Activated CD8-positive, alpha-beta memory T cell treated with anti-CD3 and anti-CD28 coated beads for 1 hour (primary cell): ENCODE measurements around the gene ZNF354C.
"Not testable (repeated sequence)": the region's sequence is repeated elsewhere in the genome, so short reads cannot be mapped to it uniquely, and the experiment has no call there.

Experiments used
- DNase-seq, 2 donors: peaks; one replicate each; pipeline ENCODE4 v3.0.0-alpha.2; 2020; ENCODE audit warnings: low read depth in 1 of 2; ENCODE audit errors: extremely low read depth in 1 of 2

ZNF354C gene

GRCh38 chr5:179060116-179061008, at the start of gene ZNF354C:
Gene ZNF354C, plus strand, starts transcription at chr5:179060373. Its CDS starts 1,696 bp downstream, at chr5:179062069.
- peak; percentile 63 to 79 for DNase-seq

DNA sequence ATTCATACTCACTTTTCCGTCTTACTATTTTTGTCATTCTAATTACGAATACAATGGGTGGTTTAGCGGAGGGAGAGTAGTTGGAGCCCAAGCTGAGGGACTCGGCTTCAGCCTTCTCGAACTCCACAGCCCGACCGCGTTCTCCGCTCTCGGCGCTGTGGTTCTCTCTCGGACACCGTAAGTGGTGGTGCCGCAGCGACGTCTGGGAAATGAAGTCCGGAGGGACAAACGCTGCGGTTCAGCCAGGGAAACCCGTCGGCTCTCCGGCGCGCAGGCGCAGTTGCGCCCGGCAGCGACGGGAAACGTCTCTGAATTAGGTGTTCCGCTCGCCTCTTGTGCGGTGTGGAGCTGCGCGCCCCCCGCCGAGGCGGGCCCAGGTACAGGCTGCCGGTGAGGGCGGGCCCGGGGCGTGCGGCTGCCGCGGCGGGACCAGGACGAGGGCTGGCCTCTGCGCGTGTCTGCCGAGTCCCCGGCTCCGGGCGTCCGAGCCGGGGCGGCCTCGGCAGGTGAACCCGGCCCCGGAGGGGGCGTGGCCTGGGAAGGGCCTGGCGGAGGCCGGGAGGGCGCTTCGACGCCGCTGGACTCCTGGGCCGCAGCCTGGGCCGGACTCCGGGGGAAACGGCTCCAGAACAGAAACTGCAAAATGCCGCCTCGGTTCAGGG, 36.5 kb upstream of the ZNF354C start, which contains the start of gene ZNF879:
TSS of gene ZNF879 (plus strand) at position 277 of the 662 bp plus-strand sequence. CDS start 1,201 bp downstream, outside the sequence.
- peak; percentile 84 to 90 for DNase-seq

GRCh38 chr5:179033004-179033580, 27.1 kb upstream of the ZNF354C start:
- DNase-seq = no peak

- no peak for DNase-seq
These were observed 15.4 kb upstream of the ZNF354C start for GRCh38 chr5:179044765-179045164.

GRCh38 chr5:179051784-179052183, 8.4 kb upstream of the ZNF354C start:
- no peak for DNase-seq

DNA sequence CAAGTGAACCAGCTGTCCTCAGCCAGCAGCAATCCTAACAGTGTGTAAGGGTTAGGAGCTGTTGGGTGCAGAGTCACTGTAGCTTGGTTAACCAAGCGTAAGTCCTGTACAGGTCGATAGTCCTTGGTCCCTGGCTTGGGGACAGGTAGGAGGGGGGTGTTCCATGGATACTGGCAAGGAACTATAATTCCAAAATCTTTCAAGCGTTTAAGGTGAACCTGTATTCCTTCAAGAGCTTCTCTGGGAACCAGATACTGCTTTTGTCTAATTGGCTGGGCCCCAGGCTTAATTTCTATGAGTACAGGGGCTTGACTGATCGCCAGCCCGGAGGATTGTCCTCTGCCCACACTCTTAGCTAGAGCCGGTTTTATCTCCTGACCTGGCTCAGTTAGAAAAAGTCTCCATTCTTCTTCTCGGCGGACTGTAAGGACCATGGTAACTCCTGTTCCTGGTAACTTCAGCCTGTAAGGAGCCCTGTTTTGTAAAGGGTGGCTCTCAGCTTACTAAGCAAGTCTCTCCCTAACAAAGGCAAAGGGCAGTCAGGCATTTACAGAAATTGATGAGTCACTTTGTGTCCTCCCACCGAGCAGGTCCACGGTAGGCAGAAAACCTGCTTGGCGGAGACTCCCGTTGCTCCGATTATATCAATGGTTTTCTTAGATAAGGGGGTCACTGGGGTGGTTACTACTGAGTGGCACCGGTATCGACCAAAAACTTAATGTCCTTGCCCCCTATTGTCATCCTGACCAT, 6.0 kb upstream of the ZNF354C start:
- no peak for DNase-seq

DNA sequence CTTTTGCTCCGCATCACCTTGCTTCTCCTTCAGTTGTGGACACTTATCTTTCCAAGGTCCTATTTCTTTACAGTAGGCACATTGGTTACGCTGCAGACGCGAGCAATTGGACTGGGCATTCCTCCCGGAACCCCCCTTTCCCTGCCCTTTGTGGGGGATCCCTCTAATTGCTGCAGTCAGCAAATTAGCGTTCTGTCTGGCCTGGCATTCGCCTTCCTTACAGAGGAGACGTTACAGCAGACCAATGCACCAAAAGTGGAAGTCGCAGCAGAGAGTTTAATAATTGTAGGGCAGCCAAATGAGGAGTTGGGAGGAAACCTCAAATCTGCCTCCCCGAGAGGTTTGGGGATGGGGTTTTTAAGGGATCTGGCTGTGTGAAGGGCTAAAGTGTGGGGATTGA, 5.3 kb upstream of the ZNF354C start:
- DNase-seq = no peak

GRCh38 chr5:179055436-179055835, 4.7 kb upstream of the ZNF354C start:
- DNase-seq = no peak

GRCh38 chr5:179055841-179056240, 4.3 kb upstream of the ZNF354C start:
- DNase-seq = no peak

DNA sequence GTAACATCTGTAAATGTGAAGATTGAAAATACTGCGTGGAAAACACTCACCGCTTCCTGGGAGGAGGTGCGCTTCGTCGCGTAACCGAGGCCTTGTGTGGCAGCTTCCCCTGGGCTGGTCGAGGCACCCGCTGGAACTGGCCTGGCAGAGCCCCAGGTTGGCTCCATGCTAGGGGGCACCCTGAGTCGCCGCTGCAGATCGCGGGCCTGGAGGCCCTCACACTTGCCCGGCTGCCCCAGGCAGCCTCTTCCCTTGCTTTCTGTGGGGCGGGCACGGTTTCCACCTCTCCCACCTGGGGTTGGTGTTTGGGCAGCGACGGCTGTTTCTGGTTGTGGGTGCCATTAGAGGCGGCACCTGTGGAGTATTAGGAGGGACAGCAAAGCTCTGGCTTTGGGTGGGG, 852 bp downstream of the ZNF354C start:
- DNase-seq = no peak

- DNase-seq = no peak
These were observed 5.5 kb downstream of the ZNF354C start for GRCh38 chr5:179065703-179066102.

GRCh38 chr5:179079165-179079987, 19.2 kb downstream of the ZNF354C start:
- DNase-seq = no peak

DNA sequence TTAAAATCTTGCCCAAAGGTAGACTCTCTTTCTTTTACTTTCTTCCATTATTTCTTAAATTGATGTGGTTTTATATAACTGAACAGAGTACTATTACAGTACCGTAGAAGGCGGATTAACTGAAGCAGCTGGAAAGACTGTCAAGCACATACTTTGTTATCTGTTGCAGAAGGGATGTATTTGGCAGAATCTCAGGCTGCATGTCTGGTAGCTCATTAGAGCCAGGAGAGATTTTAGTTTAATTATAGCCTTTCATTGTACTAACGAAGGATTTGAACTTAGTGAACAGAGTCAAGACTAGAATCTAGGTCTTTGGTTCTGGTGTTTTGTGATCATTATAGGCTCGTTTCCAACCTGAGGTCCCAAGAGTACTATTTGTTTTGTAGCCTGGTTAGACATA, 20.6 kb downstream of the ZNF354C start:
- DNase-seq = no peak

- DNase-seq = no peak
These were observed 29.3 kb downstream of the ZNF354C start for GRCh38 chr5:179089502-179089901.

GRCh38 chr5:179101282-179101681, 41.1 kb downstream of the ZNF354C start:
- not testable (repeated sequence) for DNase-seq

DNA sequence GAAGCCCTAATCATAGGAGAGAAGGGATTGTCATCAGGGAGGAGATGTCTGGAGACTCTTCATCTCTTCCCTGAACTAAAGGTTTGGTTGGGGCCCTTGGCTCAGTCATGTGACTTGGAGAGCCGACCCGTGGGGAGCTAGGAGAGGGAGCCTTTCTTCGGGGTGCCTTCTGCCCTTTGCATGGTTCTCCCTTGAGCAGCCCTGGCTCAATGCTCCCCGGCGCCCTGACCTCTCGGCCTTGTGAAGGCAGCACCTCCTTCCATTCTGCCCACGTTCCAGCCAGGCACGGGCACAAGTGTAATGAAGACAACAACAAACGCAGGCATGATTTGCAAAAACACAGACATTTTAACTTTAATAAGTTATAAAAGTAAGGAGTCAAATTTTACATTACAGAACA, 50.4 kb downstream of the ZNF354C start:
- DNase-seq = no peak

DNA sequence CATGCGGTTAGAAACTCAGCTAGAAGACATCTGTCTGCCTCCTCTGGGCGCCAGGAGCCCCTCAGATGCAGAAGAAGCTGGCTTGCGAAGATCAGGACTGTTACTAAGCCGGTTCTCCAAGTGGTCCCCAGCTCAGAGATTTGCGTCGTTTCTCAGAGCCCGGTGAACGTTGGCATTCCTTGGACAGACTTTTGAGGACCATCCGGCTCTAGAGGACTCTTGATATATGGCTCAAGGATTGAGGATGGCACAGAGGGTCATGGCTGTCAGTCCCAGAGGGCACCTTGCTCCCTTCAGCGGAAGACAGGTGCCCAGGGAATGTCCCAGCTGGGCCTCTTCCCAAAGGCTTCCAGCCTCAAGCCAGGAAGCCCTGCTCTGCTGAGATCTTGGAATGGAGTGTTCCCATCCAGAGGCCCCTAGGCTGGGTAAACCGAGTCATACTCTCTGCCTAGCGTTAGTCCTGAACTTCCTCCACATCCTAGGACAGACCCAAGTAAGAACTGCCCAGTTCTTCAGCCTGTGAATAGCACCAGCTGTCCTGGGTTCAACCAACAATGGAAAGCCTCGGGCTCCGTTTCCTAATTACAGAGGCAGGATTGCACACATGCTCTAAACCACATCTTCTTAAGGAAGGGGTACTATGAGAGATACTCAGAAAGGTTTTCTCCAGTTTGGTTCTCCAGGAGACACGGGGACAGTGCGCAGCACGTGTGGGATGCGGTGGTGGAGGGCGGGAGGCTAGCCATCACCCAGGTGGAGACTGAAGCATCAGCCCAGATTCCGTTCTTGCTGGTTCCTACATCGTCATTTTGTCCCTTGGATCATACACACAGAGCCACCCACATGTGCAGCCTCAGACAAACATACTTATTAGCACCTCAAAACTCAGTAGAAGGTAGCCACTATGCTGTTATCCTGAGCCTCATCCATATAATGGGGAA, 51.4 kb downstream of the ZNF354C start:
- no peak for DNase-seq

GRCh38 chr5:179112469-179113142, 52.4 kb downstream of the ZNF354C start:
- DNase-seq = no peak
